ENCODE measurements around the gene MBD3L3.
A peak's percentile ranks its signal among the peaks of the same experiment; 100 is the strongest.
"Not testable (repeated sequence)": the region's sequence is repeated elsewhere in the genome, so short reads cannot be mapped to it uniquely, and the experiment has no call there.

Gene MBD3L3

GRCh38 chr19:7059977-7060376 lies 1.5 kb upstream of the MBD3L3 start:
- DNase-seq, result not testable (repeated sequence)

- not testable (repeated sequence) for DNase-seq
Observed at GRCh38 chr19:7056371-7056770, 2.1 kb downstream of the MBD3L3 start.

- DNase-seq, result not testable (repeated sequence)
Observed at GRCh38 chr19:7055679-7056078, 2.8 kb downstream of the MBD3L3 start.

- not testable (repeated sequence) for DNase-seq
Observed at GRCh38 chr19:7054635-7055368, 3.7 kb downstream of the MBD3L3 start.

- DNase-seq, result not testable (repeated sequence)
Observed at GRCh38 chr19:7052896-7053295, 5.6 kb downstream of the MBD3L3 start.

- not testable (repeated sequence) for DNase-seq
Observed at GRCh38 chr19:7051421-7051820, 7.1 kb downstream of the MBD3L3 start.

- not testable (repeated sequence) for DNase-seq
Observed at GRCh38 chr19:7049021-7049420, 9.5 kb downstream of the MBD3L3 start, which contains the start of gene MBD3L2. Gene MBD3L2, plus strand, starts transcription at chr19:7049321. Its CDS starts 53 bp downstream, at chr19:7049374.

GRCh38 chr19:7041563-7041962 lies 16.9 kb downstream of the MBD3L3 start:
- DNase-seq, result not testable (repeated sequence)

- DNase-seq, result not testable (repeated sequence)
Observed at GRCh38 chr19:7040079-7040478, 18.4 kb downstream of the MBD3L3 start, which contains the start of gene MBD3L4. Gene MBD3L4, minus strand, starts transcription at chr19:7040179. Its CDS starts 35 bp downstream, at chr19:7040144.

- not testable (repeated sequence) for DNase-seq
Observed at GRCh38 chr19:7030278-7030677, 28.2 kb downstream of the MBD3L3 start, which contains the start of gene MBD3L5. Gene MBD3L5, plus strand, starts transcription at chr19:7030578. Its CDS starts 34 bp downstream, at chr19:7030612.

GRCh38 chr19:7028790-7029189 lies 29.7 kb downstream of the MBD3L3 start:
- DNase-seq, result not testable (repeated sequence)

GRCh38 chr19:7021331-7021730 lies 37.1 kb downstream of the MBD3L3 start, which contains the start of gene MBD3L2B:
Gene MBD3L2B, minus strand, starts transcription at chr19:7021431. Its CDS starts 34 bp downstream, at chr19:7021397.
- DNase-seq, result not testable (repeated sequence)

GRCh38 chr19:7018828-7019227 lies 39.6 kb downstream of the MBD3L3 start:
- no peak for DNase-seq

GRCh38 chr19:7013678-7014077 lies 44.8 kb downstream of the MBD3L3 start:
- DNase-seq, result no peak

- peak; percentile 39 for DNase-seq
Observed at GRCh38 chr19:7010722-7011593, 47.5 kb downstream of the MBD3L3 start.

- no peak for DNase-seq
Observed at GRCh38 chr19:7007859-7008258, 50.6 kb downstream of the MBD3L3 start.
